C1 segment of cervical spinal cord (tissue), 14 donors: ENCODE data around the gene DPH6.
"Not testable (repeated sequence)": the region's sequence is repeated elsewhere in the genome, so short reads cannot be mapped to it uniquely, and the experiment has no call there.

Experiments
- DNase-seq, 14 donors: peaks; one replicate each; lab custom pipeline; 2025; lab: John Stamatoyannopoulos, UW

DPH6 gene

DNA sequence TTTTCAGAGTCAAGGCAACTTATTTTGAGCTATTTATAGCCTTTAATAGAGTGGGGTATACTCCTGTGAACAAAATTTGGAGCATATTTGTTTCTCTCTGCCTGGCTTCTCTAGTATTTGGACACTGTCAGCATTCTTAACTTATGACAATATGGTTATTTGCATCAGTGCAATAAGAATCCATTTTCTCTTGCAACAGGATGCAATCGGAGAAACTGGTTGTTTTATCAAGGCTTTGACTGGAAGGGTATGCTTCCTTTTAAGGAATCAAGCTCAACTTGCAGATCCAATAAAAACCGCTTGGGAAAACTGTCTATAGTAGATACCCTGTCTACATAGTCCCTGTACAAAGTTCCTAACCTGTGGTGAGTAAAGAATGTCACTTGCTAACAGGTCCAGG lies 106.7 kb downstream of the DPH6 start:
- DNase-seq, result no peak

DNA sequence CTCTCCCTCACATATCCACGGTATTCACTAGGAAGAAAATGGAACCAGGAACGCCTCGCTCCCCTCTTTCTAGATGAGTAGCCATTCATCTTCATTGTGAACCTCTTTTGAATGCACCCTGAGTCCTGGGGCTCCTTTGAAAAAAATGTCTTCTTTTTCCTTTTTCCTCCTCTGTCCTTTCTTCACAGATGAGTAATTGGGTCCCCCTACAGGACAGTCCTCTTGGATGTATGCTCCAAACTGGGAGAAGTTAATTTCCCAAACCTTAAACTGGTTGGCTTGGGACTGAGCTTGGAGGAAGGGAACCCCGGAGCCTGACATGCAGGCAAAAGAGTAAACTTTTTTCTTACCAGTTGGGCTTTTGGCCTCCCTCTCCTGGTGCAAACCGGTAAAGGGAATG lies 108.8 kb downstream of the DPH6 start:
- no peak for DNase-seq

DNA sequence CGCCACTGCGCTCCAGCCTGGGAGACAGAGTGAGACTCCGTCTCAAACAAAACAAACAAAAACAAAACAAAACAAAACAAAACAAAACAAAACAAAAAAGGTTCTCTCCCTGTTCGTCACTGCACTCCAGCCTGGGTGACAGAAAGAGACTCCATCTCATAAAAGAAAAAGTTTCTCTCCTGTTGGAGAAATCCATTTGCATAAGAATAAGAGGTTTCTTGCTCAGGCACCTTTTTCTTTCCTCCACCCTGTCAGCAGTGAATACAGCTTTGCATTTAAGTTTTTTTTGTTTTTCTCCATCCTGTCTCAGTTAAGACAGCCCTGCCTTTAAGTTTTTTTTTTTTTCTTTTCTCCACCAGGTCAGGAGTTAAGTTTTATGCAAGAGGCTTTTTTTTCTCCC lies 109.5 kb downstream of the DPH6 start:
- DNase-seq, result no peak

DNA sequence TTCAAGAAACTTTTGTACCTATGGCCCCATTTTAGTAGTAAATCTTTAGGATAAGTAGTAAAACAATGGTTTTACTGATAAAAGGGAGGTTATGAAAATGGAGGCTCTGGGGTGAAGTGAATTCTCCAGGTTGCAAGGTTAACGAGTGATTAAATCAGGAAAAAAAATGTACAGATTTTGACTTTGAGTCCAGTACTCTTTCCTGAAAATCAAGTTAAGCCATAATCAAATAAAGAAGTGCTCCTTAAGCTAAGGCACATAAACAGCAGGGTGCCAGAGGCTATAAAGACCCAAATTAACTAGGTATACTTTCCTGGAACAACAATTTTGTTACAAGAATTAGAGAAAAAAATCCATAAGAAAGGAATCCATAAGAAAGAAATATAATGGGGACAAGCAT lies 114.7 kb downstream of the DPH6 start:
- no peak for DNase-seq

DNA sequence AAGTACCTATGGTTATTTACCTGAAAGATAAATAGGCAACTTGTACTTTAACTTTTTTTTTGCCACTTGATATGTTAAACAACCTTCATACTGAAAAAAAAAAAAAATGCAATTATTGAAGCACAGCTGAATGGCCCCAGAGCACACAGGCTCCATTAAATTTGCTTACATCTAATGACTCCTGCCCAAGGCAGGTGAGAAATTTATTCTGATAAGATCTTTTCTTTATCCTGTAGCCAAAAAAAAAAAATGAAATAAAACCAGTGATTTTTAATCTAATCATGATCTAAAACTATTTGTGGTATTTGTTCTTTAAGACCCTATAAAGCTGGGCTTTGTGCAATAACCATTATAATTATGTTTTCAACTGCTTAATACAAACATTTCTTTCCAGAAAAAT lies 115.7 kb downstream of the DPH6 start:
- no peak for DNase-seq

DNA sequence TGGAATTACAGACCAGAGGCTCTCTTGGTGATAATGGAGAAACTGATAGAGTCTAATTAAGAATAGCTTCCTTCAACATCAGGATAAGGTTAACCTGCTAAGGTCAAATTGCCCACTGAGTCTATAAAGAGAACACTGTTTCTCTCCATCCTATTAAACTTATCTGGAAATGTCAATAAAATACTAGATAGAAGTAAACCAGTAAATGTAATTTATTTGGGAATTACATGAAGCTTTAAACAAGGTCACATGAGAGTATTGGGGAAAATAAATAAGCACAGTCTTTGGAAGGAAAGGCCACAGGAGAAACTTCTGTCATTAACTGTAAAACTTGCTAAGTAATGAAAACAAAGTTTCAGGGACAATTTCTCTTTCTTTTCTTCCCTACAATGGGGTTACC lies 118.5 kb downstream of the DPH6 start:
- no peak for DNase-seq

DNA sequence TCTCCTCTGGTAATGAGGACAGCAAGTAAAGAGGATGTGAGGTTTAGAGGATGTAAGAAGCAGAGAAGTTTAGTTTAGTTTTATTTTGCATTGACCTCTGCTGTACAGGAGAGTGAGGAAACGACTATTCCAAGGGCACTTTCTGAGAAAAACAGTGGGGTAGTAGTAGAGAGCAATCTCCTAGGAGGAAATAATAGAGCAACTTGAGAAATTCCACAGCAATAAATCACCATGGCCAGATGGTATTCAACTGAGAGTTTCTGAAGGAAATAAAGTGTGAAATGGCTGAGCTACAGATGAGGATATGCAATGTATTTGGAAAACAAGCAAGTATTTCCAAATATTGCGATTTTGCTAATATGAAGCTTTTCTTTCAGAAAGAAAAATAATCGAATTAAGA lies 118.9 kb downstream of the DPH6 start:
- DNase-seq, result no peak

DNA sequence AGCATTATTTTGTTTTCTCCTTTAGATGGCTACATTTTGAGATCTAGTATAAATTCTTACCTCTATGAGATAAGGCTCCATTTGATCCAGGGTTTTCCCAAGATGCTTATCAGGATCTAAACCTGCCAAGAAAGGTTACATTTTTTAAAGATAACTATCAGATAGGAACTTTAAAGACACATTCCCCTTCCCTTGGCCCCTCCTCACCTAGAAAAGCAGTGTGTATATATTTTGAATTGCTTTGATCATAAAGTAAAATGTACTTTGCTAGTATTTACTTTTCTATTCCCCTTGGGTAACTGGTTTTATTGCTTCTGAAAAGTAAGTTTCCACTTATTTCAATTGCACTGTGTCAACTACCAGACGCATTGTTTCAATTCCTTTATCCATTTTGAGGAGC lies 135.2 kb downstream of the DPH6 start:
- no peak for DNase-seq

DNA sequence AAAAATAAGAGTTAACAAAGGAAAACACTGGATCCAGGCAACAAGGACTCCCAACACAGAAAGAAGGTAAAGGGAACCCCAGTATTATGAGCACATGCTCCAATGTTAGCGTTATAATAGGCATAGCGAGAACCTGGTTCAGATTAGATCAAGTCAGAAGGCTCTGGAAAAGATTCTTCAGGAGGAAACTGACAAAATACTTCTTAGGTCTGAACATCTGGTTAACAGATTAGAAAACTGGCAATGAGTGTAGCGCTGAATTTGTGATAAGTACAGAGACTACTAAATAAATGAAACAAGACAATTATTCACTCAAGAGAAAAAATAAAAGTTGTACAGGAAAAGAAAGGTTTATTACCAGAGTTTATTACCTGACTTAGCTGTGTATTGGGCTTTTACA lies 146.1 kb downstream of the DPH6 start:
- no peak for DNase-seq

DNA sequence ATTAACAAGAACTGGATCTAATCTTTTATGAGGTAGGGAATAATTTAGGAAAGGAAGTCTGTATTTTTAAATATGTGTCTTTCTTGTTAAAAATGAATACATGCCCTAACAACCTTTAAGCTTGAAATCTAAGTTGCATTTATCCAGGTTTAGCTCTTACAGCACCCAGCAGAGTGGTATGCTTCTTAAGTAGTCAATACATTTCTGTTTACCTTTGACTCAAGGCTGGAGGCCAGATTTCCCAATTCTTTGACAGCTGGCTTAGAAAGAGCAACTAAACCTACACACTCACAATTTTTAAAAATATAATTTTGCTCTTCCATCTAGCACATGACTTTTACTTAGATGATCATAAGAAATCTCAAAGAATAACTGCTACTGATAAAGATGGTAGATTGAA lies 148.9 kb downstream of the DPH6 start:
- no peak for DNase-seq

DNA sequence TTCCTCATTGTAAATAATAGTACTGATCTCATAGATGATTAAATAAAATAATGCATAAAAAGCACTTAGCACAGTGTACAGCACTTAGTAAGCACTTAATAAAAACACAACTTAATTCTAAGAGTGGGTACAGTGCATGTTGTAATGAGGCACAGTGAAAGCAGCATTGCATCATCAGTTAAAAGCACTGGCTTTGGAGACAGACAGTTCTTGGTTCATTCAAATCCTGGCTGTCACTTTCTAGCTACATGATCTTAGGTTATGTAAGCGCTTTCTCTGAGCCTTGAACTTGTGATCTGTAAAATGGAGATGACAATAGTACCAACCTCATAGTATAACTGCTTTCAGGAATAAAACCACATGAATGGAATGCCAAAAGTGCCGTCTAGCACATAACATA lies 151.5 kb downstream of the DPH6 start:
- DNase-seq, result no peak

DNA sequence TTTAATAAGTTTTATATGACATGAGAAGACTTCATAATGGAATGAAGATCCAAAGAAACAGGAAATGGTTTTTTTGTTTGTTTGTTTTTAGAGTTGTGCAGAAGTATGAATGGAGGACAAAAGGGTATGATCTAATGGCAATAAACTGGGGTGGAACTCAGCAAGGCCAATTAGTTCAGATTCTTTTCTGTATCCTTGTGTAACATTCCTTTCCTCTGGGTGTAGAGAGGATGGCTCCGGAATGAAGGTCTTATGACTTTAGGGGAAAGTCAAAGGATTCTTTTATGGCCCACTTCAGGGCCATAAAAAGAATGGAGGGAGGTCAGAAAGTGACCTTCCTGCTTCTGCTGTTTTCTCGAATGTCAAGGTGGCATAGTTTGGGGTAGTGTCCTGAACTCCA lies 152.6 kb downstream of the DPH6 start:
- DNase-seq, result no peak

DNA sequence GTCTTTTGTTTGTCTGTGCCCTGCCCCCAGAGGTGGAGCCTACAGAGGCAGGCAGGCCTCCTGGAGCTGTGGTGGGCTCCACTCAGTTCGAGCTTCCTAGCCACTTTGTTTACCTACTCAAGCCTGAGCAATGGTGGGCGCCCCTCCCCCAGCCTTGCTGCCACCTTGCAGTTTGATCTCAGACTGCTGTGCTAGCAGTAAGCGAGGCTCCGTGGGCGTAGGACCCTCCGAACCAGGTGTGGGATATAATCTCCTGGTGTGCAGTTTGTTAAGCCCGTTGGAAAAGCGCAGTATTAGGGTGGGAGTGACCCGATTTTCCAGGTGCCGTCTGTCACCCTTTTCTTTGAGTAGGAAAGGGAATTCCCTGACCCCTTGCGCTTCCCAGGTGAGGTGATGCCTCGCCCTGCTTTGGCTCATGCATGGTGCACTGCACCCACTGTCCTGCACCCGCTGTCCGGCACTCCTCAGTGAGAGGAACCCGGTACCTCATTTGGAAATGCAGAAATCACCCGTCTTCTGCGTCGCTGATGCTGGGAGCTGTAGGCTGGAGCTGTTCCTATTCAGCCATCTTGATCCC lies 154.5 kb downstream of the DPH6 start:
- not testable (repeated sequence) for DNase-seq

DNA sequence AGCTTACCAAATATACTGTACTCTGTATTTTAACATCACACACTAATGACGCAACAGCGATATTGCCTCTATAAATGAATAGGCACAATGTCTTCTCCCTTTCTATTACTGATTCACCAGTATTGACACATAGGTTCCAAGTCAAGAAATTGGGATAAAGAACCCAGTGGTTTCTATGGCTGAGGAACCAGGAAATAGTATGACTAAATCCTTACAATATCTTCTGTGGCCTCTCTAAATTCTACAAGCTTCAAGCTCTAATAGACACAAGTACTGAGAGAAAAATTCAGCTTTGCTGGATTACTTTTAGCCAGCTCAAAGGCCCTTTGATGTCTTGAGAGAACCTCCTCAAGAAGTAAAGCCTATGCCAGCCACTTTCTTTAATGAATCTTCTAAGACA lies 162.5 kb downstream of the DPH6 start:
- DNase-seq, result no peak

DNA sequence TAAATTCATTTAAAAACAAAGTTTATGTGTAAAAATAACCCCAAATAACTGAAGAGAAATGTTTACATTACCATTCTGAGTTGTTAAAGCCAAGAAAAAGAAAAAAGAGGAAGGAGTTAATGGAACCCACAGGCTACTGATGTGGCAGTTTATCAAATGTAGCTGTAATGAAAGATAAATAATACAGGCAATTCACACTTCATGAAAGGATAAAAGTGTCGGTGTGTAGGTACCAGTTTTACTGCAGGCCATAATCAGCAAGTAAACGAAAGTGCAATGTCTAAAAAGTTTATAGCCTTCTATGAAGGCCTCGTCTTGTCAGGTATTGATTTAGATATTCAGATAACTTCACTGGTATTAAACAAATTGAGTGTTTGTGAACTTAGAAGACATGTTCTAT lies 164.6 kb downstream of the DPH6 start:
- DNase-seq, result no peak

DNA sequence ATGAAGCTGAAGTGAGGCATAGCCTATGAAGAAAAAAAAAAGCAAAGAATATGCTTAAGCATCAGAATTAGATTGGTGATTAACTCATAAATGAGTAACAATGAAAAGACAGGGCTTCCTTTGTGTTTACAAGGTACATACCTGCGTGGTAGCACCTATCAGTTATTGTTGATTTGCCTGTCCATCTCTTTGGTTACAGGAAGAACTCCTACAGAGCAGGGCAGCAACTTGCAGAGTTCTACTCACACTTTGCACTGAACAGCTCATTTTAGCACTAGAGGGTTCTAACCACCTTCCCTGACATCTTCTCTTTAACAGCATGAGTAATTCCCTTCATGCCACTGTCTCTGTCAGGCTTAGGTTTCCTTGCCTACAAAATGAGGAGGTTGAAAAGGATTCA lies 166.0 kb downstream of the DPH6 start:
- DNase-seq, result no peak

DNA sequence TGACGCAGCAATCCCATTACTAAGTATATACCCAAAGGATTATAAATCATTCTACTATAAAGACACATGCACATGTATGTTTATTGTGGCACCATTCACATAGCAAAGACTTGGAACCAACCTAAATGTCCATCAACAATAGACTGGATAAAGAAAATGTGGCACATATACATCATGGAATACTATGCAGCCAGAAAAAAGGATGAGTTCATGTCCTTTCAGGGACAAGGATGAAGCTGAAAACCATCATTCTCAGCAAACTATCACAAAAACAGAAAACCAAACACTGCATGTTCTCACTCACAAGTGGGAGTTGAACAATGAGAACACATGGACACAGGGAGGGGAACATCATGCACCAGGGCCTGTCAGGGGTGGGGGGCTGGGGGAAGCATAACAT lies 167.5 kb downstream of the DPH6 start:
- not testable (repeated sequence) for DNase-seq

DNA sequence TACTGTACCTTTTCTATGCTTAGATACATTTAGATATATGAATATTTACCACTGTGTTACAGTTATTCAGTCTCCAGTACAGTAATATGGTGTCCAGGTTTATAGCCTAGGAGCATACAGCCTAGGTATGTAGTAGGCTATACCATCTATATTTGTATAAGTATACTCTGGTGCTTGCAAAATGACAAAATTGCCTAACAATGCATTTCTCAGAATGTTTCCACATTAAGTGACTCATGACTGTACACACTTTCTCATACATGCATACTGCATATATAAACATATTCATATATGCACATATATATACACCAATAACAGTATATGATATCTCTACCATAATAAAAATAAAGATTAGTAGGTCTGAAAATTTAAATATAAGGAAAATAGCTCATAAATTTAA lies 169.3 kb downstream of the DPH6 start:
- DNase-seq, result no peak

DNA sequence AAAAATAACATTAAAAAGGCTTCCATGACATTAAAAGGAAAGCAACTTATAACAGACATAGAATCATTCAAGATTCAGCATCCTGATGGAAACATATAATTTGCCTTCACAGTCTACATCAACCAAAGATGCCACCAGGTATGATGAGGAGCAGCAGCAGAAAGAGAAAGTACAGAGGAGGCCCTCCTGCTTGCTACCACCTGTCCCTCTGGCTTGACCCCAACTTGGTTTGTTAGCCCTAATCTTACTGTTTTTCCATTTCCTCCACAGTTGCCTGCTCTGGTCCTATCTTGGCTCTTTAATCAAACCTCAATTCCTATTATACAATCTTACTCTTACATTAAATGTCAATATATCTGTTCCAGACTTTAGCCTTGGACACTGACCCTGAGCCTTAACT lies 171.3 kb downstream of the DPH6 start:
- DNase-seq, result peak in 1 of 14 donors; percentile 42

DNA sequence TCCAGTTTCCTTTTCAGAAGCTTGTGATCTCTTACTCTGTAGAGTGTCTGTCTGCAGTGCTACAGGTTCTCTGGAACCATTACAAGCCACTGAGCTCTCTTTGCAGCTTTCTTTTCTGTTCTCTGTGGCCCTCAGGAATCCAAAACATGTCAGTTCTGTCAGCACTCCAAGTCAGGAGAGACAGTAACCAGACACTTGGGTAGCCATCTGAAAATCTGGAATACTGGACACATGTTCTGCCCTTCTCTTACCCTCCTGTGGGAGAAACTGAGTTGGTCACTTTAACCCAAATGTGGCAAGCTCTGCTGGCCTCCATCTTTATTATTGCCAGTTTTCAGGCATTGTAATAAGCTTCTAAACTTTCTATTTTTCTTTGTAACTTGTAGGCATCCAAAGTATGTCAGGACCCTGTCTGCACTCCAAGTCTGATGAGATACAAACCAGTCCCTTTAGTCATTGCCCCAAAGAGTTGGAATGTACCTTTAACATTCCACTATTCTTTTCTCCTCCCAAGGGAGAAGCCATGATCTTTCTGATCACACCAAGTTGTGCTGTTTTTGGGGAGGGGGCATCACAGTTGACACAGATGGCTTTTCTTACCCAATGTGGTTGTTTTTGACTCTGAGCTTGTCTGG lies 183.7 kb downstream of the DPH6 start:
- no peak for DNase-seq

DNA sequence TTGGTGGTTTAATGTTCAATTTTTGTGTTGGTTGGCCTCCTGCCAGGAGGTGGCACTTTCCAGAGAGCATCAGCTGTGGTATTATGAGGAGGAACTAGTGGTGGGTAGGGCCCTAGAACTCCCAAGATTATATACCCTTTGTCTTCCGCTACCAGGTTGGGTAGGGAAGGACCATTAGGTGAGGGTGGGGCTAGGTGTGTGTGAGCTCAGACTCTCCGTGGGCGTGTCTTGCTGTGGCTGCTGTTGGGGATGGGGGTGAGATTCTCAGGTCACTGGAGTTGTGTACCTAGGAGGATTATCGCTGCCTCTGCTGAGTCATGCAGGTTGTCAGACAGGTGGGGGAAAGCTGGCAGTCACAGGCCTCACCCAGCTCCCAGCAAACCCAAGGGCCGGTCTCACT lies 187.1 kb downstream of the DPH6 start:
- DNase-seq, result no peak

DNA sequence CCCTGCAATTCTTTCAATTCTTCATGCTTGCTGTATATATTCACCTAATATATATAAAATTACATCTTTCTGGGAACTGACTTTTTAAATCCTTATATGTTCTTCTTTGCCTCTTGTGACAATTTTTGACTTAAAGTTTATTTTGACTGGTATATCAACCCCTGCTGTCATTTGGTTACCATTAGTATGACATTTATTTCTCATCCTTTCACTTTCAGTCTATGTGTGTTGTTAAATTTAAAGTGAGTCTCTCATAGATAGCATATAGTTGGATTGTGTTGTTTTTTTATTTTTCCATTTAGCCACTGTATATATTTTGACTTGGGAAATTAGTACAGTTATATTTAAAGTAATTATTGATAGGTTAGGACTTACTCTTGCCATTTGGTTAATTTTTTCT lies 194.9 kb downstream of the DPH6 start:
- no peak for DNase-seq

DNA sequence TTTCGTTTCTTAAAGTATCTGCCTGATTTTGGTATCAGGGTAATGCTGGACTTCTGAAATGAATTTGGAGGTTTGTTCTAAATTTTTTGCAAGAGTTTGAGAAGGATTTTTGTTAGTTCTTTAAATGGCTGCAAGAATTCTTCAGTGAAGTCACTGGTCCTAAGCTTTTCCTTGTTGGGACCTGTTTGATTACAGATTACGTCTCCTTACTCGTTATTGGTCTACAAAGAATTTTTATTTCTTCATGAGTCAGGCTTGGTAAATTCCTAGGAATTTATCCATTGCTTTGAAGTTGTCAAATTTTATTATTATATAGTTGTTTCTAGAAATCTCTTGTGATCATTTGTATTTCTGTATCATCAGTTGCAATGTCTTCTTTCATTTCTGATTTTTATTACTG lies 196.0 kb downstream of the DPH6 start:
- no peak for DNase-seq

DNA sequence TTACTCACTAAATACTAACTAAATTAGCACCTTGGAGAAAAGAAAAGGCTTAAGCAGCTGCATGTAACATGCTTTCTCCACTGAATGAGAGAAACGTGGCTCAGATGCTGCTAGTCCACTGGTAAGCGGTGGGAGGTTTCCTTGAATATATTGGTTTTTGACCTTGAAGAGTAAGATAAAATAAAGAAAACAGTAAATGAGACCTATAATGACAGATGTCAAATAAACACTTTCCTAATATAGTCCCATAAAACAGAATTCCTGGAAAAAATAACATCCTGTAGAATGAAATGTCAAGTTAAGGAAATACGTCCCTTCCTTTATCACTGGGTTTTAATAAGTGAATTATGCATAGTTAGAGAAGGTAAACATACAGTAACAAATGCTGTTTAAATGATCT lies 215.0 kb downstream of the DPH6 start:
- DNase-seq, result no peak
